Ecto neural progenitor cell (in vitro differentiated cells): Measurements from ENCODE around the gene TVP23A.
"Not testable (repeated sequence)": the region's sequence is repeated elsewhere in the genome, so short reads cannot be mapped to it uniquely, and the experiment has no call there.

Source experiments
- DNase-seq: peaks from one replicate; pipeline ENCODE4 v3.0.0-alpha.2; 2018; ENCODE audit warnings: low spot score

The TVP23A gene

DNA sequence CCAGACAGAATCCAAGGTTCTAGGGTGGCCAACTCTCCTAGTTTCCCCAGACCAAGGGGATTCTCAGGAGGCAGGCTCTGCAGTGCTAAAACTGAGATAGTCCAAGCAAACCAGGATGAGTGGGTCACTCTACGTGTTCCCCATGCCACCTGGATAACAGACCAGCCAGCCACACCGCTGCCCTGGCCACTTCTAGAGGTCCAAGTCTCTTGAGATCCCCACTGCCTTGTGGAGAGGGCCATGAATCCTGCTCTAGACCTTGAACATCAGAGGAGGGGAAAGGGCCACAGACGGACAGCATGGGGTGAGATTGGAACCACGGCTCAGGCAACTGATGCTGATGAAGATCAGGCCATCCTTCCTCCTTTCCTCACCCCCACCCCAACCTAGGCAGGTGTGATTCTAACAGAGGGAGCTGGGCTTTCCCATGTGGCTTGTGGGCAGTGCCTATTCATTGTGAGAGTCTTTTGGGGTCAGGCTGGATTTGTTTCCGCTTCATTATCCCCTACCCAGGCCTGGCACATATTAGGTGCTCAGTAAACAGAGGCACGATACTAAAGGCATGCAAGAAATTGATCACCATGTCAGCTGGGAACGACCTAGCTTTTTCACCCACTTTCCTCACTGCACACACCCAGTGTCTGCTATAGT is 16.8 kb upstream of the TVP23A start:
- DNase-seq: no peak

DNA sequence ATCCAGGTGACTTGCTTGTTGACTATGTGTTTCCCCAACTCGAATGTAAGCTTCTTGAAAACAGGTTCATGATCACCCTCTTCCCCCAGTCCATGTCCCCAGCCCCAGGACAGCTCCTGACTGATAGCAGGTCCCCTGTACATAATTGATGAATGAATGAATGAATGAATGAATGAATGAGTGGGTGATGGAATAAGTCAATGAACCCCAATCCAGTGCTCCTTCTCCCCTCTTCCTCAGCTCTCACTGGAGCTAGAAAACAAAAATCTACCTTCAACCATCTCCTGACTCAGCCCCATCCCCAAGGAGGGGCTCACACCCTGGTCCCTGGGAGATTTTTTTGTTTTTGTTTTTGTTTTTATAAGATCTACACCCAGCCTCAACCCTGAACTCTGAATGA is 16.2 kb upstream of the TVP23A start:
- no peak for DNase-seq

DNA sequence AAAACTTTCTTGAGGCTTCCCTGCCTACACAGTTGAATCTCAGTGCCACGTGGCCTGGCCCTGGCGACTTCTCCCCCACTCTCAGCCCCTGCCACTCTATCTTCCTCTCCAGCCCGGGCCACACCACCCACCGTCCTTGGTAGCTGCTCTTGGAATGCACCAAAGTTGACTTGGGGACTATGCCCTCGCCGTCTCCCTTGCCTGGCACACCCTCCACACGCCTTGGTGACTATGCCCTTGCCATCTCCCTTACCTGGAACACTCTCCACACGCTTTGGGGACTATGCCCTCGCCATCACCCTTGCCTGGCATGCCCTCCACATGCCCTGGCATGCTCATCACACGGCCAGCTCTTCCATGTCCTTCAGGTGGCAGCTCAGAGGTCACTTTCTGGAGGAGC is 15.5 kb upstream of the TVP23A start:
- DNase-seq: no peak

DNA sequence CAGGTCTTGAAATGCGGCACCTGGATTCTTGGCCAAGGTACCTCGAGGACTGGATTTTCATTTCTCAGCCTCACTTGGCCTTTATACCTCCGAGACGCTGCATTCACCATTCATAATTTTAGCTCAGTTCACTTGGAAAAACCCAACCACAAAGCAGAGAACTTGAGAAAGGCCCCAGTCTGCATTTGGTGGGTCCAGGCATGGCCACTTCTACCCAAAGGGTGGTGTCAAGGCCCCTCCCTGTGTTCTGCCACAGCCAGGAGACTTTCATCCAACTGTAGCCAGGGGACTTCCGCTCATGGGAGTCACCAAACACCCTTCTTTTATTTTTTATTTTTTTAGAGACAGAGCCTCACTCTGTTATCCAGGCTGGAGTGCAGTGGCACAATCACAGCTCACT is 14.7 kb upstream of the TVP23A start:
- DNase-seq: no peak

DNA sequence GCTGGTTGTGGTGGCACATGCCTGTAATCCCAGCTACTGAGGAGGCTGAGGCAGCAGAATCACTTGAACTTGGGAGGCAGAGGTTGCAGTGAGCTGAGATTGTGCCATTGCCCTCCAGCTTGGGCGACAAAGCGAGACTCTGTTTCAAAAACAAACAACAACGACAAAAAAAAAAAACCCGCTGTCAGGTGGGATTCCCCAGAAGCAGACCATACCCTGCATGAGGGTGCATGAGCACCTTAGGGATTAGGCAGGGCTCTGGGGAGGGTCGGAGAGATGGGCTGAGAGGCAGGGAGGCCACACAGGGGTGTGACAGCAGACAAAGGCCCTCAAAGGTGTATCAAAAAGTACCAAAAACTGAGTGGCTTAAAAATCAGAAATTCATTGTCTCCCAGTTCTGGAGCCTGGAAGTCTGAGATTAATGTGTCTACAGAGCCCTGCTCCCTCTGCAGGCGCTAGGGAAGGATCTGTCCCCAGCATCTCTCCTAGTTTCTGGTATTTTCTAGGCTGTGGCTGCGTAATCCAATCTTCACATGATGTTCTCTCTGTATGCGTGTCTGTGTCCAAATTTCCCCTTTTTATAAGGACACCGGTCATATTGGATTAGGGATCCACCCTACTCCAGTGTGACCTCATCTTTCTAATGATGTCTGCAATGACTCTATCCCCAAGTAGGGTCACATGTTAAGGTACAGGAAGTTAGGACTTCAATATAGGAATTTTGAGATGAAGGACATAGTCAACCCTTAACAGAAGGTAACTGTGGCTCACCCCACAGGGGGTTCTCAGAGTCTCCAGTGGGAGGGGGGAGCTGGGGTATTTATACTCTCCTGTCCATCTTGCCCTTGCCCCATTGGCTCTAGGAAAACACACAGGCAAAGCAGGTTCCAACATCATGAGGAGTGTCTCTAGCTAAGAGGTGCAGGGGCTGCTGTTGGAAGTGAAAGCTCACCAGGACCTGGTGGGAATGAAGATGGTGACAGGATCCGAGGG is 13.6 kb upstream of the TVP23A start:
- DNase-seq: no peak

DNA sequence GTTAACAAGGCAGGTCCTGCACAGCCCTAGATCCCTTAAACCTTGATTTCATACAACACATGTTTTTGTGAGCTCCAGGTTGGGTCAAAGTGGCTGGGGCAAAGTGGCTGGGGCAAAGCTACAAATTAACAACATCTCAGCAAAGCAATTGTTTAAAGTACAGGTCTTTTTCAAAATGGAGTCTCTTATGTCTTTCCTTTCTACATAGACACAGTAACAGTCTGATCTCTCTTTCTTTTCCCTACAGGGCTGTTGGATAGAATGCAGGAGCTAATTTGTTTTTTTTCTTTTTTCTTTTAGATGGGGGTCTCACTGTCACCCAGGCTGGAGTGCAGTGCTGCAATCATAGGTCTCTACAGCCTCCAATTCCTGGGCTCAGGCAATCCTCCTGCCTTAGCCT is 11.6 kb upstream of the TVP23A start:
- DNase-seq: not testable (repeated sequence)

DNA sequence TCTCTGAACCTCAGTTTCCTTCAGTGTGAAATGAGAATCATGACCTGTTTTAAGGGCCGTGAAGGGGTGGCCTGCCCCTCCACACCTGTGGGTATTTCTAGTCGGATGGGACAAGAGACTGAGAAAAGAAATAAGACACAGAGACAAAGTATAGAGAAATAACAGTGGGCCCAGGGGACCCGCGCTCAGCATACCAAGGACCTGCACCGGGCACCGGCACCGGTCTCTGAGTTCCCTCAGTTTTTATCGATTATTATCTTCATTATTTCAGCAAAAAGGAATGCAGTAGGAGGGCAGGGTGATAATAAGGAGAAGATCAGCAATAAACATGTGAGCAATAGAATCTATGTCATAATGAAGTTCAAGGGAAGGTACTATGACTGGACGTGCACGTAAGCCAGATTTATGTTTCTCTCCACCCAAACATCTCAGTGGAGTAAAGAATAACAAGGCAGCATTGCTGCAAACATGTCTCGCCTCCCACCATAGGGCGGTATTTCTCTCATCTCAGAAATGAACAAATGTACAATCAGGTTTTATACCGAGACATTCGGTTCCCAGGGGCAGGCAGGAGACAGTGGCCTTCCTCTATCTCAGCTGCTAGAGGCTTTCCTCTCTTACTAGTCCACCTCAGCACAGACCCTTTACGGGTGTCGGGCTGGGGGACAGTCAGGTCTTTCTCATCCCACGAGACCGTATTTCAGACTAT is 10.9 kb upstream of the TVP23A start:
- not testable (repeated sequence) for DNase-seq

DNA sequence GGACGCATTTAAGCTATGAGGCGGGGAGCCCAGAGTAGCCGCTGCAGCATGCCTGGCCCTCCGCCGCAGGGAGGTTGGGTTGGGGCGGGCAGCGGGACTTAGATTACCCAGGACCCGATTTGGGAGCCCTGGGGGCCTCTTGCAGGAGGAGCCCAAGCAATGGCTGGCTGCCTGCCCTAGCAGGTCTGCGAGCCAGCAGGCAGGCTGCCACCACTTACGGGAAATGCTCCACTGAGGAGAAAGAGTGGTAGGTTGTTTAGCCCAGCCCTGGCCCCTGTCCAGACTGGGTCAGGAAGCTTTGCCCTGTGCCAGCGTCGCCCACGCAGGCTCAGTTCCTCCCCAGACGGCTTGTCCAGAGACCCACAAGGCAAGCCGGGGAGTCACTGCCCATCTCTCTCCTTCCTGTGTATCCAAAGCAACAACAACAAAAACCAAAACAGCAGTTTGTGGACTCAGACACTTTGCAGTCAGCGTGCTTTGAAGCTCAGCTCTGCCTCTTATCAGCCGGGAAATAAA is 10.3 kb upstream of the TVP23A start:
- DNase-seq: no peak

DNA sequence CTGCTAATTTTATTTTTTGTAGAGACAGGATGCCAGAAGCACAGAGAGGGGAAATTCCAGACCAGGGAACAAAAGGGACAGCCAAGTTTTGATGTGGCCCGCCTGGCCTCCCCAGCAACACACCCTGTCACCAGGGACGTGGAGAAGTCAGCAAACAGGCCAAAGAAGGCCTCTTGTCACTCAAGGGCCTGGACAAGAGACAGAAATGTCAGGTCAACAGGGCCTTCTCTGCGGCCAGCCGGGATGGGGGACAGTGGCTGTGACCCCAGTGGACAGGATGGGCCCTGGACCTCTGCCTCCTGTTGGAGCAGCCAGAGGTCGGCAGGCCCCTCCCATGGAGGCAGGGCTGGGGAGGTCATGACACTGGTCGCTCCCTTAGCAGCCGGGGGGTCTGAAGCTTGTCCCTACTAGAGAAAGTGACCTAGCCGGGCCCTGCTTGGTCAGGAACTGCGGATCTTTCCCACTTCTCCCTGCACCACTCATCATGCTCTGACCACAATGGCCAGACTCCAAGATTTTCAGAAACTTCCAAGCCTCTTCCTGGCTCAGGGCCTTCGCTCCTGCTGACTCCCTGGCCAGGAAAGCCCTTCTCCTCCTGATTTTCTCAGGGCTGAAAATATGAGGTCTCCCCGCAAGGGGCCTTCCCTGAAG is 9.2 kb upstream of the TVP23A start:
- DNase-seq: no peak

DNA sequence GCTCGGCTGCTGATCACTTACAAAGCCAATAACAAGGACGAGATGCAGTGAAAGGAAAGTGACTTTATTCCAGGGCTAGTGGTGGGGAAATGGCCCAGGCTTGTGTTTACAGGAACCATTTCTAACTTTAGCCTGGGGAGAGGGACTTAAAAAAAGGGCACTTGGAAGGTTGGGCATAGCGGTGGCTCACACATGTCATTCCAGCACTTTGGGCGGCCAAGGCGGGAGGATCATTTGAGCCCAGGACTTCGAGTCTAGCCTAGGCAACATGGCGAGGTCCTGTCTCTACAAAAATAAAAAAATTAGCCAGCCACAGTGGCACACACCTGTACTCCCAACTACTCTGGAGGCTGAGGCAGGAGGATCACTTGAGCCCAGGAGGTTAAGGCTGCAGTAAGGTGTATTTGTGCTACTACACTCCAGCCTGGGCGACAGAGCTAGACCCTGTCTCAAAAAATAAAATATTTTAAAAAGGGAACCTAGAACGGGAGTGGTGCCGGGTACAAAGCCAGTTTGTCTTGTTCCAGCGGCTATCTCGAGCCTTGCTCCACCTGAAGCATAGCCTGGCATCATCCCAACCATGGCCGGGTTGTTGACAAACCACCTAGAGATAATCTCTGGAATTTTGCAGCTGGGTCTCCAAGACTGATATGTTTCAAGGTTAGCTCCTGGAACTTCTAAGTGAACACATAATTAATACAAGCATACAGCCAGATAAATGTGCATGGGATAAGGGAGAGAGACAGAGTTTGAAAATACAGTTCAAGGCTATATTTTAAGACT is 5.7 kb upstream of the TVP23A start:
- DNase-seq: no peak

DNA sequence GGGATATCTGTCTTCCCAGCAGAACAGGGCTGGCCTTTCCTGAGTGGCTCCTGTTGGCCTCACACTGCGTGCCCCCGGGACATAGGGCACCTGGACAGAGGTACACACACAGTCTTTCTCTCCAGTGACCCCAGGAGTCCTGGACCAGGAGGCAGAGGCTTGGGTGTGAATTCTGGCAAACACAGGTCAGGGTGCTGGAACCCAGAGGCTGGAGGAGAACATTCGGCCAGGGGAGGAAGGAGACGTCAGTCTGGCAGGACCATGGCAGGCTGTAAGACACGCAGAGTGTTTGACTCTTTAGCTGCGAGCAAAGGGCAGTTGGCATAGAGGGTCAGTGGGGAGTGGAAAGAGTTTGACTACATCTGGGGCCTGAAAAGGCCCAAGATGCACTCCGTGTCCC is 4.1 kb upstream of the TVP23A start:
- no peak for DNase-seq

DNA sequence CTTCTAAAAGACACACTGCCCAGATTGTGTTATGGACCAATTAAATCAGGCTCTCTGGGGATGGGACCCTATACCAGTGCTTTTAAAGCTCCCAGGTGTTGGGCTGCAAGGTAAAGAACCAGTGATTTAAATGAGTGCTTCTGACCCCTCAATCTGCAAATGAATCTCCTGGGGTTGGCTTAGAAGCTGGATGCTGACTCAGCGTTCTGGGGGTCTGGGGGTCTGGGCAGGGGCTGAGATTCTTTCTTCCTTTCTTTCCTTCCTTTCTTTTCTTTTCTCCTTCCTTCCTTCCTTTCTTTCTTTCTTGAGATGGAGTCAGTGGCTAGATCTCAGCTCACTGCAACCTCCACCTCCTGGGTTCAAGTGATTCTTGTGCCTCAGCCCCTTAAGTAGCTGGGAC is 2.0 kb upstream of the TVP23A start:
- no peak for DNase-seq

DNA sequence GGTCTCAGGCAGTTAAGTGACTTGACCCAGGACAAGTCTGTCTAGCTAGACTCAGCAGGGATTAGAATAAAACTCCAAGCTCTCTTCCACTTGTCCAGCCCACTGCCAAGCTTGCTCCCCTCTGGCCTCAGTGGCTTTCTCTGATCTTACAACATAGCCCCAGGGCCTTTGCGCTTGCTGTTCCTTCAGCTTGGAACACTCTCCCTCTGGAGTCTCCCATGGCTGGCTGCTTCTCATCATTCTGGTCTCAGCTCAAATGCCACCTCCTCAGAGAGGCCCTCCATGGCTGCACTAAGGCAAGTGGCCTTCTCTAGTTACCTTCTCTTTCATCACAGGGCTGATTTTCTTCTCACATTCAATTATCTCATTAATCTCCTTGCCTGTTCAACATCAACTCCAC is 1.1 kb downstream of the TVP23A start:
- DNase-seq: no peak

DNA sequence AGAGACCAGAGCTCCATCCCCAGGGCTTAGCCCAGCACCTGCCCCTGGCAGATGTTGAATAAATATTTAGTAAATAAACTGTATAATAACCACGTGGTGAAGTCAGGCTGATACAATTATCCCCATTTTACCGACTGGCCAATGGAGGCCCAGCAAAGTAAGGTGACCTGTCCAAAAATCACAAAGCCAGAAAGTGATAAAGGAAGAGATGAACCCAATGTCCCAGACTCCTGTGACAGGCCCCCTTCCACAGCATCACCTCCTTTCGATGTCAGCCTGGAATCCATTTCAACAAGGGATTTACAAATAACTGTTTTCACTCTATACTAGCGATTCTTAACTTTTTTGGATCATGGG is 5.5 kb downstream of the TVP23A start:
- no peak for DNase-seq

DNA sequence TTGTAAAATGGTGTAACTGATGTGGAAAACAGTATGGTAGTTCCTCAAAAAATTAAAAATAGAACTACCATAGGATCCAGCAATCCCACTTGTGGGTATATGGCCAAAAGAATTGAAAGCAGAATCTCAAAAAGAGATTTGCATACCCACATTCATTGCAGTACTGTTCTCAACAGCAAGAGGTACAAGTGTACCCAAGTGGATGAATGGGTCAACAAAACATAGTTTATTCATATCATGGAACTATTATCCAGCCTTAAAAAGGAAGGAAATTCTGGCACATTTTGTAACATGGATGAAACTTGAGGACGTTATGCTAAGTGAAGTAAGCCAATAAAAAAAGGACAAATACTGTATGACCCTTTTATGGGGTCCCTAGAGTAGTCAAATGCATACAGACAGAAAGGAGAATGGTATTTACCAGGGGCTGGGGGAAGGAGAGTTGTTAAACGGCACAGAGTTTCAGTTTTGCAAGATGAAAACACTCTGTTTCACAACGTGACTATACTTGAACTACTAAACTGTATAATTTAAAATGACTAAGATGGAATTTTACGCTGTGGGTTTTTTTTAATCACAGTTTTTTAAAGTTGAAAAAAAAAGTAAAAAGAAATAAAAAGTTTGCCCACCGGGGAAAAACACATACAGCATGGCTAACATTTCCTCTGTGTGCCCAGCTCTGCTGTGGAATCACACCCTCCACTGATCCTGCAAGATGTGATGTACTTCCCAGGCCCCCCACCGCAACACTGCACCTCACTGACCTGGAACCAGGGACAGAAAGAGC is 6.1 kb downstream of the TVP23A start:
- no peak for DNase-seq

DNA sequence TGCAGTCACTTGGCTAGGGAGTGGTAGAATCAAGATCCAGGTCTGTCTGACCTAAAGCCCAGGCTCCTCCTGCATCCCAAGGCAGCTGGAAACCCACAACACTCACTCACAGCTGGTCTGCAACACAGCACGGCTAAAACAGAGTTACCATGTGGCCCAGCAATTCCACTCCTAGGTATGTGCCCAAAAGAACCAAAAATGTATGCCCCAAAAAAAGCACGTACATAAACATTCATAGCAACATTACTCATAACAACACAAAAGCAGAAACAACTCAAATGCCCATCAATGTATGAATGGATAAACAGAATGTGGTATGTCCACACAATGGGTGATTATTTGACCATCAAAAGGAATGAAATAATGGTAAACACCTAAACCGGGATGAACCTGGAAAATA is 8.9 kb downstream of the TVP23A start:
- no peak for DNase-seq

DNA sequence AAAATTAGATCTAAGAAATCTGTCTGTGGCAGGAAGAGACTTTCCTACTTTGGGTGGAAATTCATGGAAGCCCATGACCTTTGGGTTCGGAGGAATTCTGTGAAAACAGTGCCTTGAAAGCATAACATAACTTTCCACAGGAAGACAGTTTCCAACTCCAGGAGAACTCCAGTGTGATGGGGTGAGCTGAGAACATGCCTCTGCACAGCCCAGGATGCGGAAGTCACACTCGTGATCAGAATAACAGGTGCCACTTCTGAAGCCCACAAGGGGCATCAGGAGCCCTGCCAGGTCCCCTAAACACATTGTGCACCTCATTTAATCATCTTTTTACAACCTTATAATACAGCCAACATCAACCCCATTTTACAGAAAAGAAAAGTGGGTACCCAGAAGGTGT is 9.7 kb downstream of the TVP23A start:
- no peak for DNase-seq

DNA sequence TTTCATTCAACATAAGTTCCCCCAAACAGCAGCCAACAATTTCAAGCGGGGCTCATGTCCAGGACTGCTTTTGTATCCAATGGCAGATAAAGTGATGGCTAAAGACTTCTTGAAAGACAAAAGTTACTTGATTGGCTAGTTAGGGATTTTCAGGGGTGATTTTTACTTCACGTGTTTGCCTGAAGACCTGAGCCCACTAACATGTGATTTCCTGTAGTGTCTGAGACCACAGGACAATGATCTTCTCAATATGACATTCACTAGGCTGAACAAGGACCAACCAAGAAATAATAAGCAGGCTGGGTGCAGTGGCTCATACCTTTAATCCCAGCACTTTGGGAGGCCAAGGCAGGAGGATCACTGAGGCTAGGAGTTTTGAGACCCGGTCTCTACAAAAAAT is 10.4 kb downstream of the TVP23A start:
- DNase-seq: no peak

DNA sequence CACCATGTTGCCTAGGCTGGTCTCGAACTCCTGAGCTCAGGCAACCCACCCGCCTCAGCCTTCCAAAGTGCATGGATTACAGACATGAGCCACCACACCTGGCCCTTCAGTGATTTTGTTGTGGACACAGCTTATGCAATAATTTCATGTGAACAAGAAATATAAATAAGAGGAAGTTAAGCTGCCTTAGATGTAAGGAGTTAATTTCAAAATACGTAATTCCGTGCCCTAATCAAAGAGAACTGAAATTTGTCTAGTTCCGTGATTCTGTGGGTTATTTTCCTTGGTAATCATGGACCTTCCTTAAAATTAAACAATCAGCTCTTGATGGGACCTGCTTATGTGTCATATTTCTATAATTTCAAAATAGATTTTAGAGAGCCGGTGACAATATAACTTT is 11.9 kb downstream of the TVP23A start:
- no peak for DNase-seq

DNA sequence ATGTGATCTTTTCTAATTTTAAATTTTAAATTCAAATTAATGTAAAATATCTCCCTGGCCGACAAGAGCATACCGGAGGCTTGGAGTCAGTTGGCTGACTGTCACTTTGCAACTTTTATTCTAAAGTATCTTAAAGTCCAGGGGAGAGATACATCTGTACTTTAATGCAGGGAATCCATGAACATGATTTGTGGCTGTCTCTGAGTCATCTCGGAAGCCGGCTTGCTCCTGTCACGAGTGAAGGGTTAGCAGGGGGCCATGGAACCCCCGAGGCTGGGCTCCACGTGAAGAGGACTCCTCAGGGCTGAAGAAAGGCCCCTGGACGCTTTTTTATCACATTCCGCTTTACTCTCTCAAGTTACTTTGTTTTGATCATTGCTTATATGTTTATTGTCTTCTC is 13.3 kb downstream of the TVP23A start:
- DNase-seq: no peak

DNA sequence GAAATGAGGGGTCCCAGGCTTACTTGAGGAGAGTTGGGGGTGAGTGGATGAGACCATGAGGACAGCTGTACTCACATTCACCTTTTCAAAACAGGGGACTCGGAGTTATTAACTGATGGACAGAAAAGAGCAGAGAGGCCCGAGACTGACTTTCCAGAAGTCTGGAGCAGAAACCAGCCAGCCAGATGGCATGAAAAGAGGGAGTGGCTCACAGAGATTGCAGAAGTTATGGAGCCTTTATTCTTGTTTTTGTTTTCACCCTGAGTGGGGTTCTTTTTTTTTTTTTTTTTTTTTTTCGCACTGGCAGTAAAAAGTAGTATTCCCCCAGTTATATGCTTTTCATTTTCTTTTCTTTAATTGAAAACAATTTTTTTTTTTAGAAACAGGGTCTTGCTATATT is 18.9 kb downstream of the TVP23A start:
- DNase-seq: no peak
